ENCODE data around the gene PLSCR4. TPM values are rescaled to one million over a fixed set of nuclear protein-coding genes. Genes with fewer than 3 reads are reported as not detected.

The PLSCR4 gene
- total RNA-seq, 1 experiment from 2014 or later, result 3.5 TPM

- in situ Hi-C loops (cut with HindIII; ENCODE audit: low pct_unique_long_range_greater_than_20kb, low sequenced_read_pairs) (no loop called here), intact Hi-C loops (cut with micrococcal nuclease; ENCODE audit: unreplicated experiment) (no loop called here)
- Histone ChIP-seq H3K27me3 (ENCODE audit: control insufficient read depth, insufficient read depth, low read length) (no peaks in the 10 kb centered on the region), H3K36me3 (ENCODE audit: control insufficient read depth, insufficient read depth, low read length) (no peaks in the 10 kb centered on the region), H3K9me3 (ENCODE audit: control insufficient read depth, insufficient read depth, low read depth, low read length) (no peaks in the 10 kb centered on the region), H3K27ac (ENCODE audit: low read length) (no peak overlapping the region), H3K4me1 (ENCODE audit: control insufficient read depth, insufficient read depth, low read length) (no peaks in the 10 kb centered on the region), H3K4me3 (ENCODE audit: low read depth in 2 of 2, low read length in 2 of 2) (no peak overlapping the region)
- TF ChIP-seq CTCF (IDR thresholded peaks at IDR 0.05), result no peak
- TF ChIP-seq TCF7L2 (IDR thresholded peaks at IDR 0.05; ENCODE audit: low read depth, low read length), result no peak
- no peak for TF ChIP-seq REST (IDR thresholded peaks at IDR 0.05; ENCODE audit: insufficient read depth in 1 of 2, low read depth in 2 of 2, low read length in 1 of 2)
- TF ChIP-seq POLR2AphosphoS5 (IDR thresholded peaks at IDR 0.05; ENCODE audit: low read depth, low read length), result no peak
- TF ChIP-seq SIN3A (IDR thresholded peaks at IDR 0.05; ENCODE audit: borderline replicate concordance, insufficient read depth, low read depth, low read length), result no peak
- BruUV-seq (replicated peaks), result no TSS peak
- ATAC-seq, result no peak
- no peak for DNase-seq (ENCODE audit: low read depth, low spot score)
- ChIA-PET CTCF (no interaction called here), POLR2A (no interaction called here)
Measured at GRCh38 chr3:146274833-146275232, 23.9 kb upstream of the PLSCR4 start.

GRCh38 chr3:146273721-146274407 lies 23.0 kb upstream of the PLSCR4 start:
- no peaks in the 10 kb centered on the region for H3K27me3 ChIP-seq (ENCODE audit: control insufficient read depth, insufficient read depth, low read length)
- ATAC-seq, result no peak
- no peak for TF ChIP-seq TCF7L2 (IDR thresholded peaks at IDR 0.05; ENCODE audit: low read depth, low read length)
- no peak for TF ChIP-seq CTCF (IDR thresholded peaks at IDR 0.05)
- TF ChIP-seq SIN3A (IDR thresholded peaks at IDR 0.05; ENCODE audit: borderline replicate concordance, insufficient read depth, low read depth, low read length), result no peak
- no peak for TF ChIP-seq POLR2AphosphoS5 (IDR thresholded peaks at IDR 0.05; ENCODE audit: low read depth, low read length)
- no peak for TF ChIP-seq REST (IDR thresholded peaks at IDR 0.05; ENCODE audit: insufficient read depth in 1 of 2, low read depth in 2 of 2, low read length in 1 of 2)
- no peak overlapping the region for H3K4me3 ChIP-seq (ENCODE audit: low read depth in 2 of 2, low read length in 2 of 2)
- CTCF ChIA-PET, result no interaction called here
- intact Hi-C loops (cut with micrococcal nuclease; ENCODE audit: unreplicated experiment), result no loop called here
- no TSS peak for BruUV-seq (replicated peaks)
- in situ Hi-C loops (cut with HindIII; ENCODE audit: low pct_unique_long_range_greater_than_20kb, low sequenced_read_pairs), result no loop called here
- no peaks in the 10 kb centered on the region for H3K36me3 ChIP-seq (ENCODE audit: control insufficient read depth, insufficient read depth, low read length)
- POLR2A ChIA-PET, result no interaction called here
- DNase-seq (ENCODE audit: low read depth, low spot score), result no peak
- H3K27ac ChIP-seq (ENCODE audit: low read length), result no peak overlapping the region
- H3K4me1 ChIP-seq (ENCODE audit: control insufficient read depth, insufficient read depth, low read length), result no peaks in the 10 kb centered on the region
- H3K9me3 ChIP-seq (ENCODE audit: control insufficient read depth, insufficient read depth, low read depth, low read length), result no peaks in the 10 kb centered on the region
